ENCODE results near the gene SH3GL3.

SH3GL3 gene

GRCh38 chr15:83470887-83471286 is 23.7 kb downstream of the SH3GL3 start:
- no peak for DNase-seq

- DNase-seq: no peak
These were observed 24.2 kb downstream of the SH3GL3 start for GRCh38 chr15:83471307-83471866.

GRCh38 chr15:83472151-83472550 is 25.0 kb downstream of the SH3GL3 start:
- DNase-seq: no peak

- DNase-seq: no peak
These were observed 25.7 kb downstream of the SH3GL3 start for GRCh38 chr15:83472797-83473196.

- DNase-seq: no peak
These were observed 27.4 kb downstream of the SH3GL3 start for GRCh38 chr15:83474578-83474977.

GRCh38 chr15:83475551-83475950 is 28.4 kb downstream of the SH3GL3 start:
- DNase-seq: no peak

- no peak for DNase-seq
These were observed 28.9 kb downstream of the SH3GL3 start for GRCh38 chr15:83476066-83476465.

- DNase-seq: no peak
These were observed 29.6 kb downstream of the SH3GL3 start for GRCh38 chr15:83476708-83477107.

GRCh38 chr15:83477172-83477807 is 30.1 kb downstream of the SH3GL3 start:
- DNase-seq: no peak

- no peak for DNase-seq
These were observed 30.8 kb downstream of the SH3GL3 start for GRCh38 chr15:83477808-83478537.

- DNase-seq: no peak
These were observed 36.5 kb downstream of the SH3GL3 start for GRCh38 chr15:83483612-83484011.

GRCh38 chr15:83484636-83485035 is 37.5 kb downstream of the SH3GL3 start:
- DNase-seq: no peak

- no peak for DNase-seq
These were observed 39.2 kb downstream of the SH3GL3 start for GRCh38 chr15:83486363-83486762.

GRCh38 chr15:83487519-83487918 is 40.4 kb downstream of the SH3GL3 start:
- no peak for DNase-seq

GRCh38 chr15:83489690-83490089 is 42.5 kb downstream of the SH3GL3 start:
- no peak for DNase-seq

GRCh38 chr15:83491486-83491885 is 44.3 kb downstream of the SH3GL3 start:
- no peak for DNase-seq

- no peak for DNase-seq
These were observed 49.6 kb downstream of the SH3GL3 start for GRCh38 chr15:83496766-83497165.

- DNase-seq: no peak
These were observed 51.2 kb downstream of the SH3GL3 start for GRCh38 chr15:83498374-83498773.

GRCh38 chr15:83498801-83499200 is 51.7 kb downstream of the SH3GL3 start:
- no peak for DNase-seq

GRCh38 chr15:83499476-83499875 is 52.3 kb downstream of the SH3GL3 start:
- DNase-seq: no peak

GRCh38 chr15:83503595-83504364 is 56.6 kb downstream of the SH3GL3 start:
- DNase-seq: no peak

GRCh38 chr15:83504365-83504764 is 57.2 kb downstream of the SH3GL3 start:
- DNase-seq: no peak

- DNase-seq: no peak
These were observed 62.9 kb downstream of the SH3GL3 start for GRCh38 chr15:83510001-83510400.

- DNase-seq: no peak
These were observed 65.3 kb downstream of the SH3GL3 start for GRCh38 chr15:83512459-83512858.
